GM23248 (cell line): Measurements from ENCODE around the gene ATP5F1B.

Source experiments
- EZH2 ChIP-seq: fragments of 200-600 bp; sonication (generic); IDR thresholded peaks from 2 replicates; pipeline ENCODE4 v1.6.1; 2018; ENCODE audit warnings: antibody characterized with exemption, mild to moderate bottlenecking; ENCODE audit not compliant: insufficient read depth, poor library complexity, severe bottlenecking
- EZH2phosphoT487 ChIP-seq: fragments of 200-600 bp; sonication (generic); IDR thresholded peaks from 2 replicates; pipeline ENCODE4 v1.6.1; 2018; ENCODE audit warnings: antibody characterized with exemption, moderate library complexity, mild to moderate bottlenecking, low read depth; ENCODE audit not compliant: insufficient read depth

DNA sequence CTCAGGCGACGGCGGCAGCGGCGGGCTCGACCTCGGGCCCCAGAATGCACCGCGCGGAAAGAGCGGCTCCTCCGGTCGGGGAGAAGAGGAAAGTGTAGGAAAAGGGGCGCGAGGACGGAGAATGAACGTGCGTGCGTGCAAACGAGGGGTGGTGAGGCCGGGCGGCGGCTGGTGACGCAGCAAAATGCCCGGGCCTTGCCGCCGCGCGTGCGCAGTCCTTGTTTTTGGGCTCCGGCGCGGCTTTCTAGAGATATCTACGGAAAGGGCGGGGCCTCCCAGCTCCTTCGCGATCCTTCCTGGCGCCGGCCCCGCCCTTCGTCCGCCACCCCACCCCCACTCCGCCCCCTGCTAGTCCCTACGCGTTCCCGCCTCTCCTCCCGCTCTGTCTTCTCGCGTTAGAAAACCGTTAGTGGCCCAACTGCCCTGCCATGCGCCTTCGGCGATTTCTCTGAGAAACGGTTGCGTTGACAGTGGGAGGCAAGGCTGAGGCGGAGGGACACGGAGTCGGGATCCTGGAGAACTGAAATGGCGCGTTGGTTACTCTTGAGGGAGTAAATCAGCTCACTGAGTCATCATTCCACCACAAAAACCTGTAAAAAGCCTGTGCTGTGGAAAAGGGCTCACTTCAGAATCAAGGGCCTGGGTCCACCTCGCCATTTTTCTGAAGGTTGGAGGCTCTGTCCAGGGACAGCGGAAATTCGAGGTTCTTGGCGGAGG lies 42.5 kb upstream of the ATP5F1B start, which contains the start of gene PTGES3:
- TF ChIP-seq EZH2 (no peak), EZH2phosphoT487 (no peak)
